LHCN-M2 (cell line): ENCODE results near the gene ERVH48-1. TPM values are rescaled to one million over a fixed set of nuclear protein-coding genes. Genes with fewer than 3 reads are reported as not detected.
"Not testable (repeated sequence)": the region's sequence is repeated elsewhere in the genome, so short reads cannot be mapped to it uniquely, and the experiment has no call there.

Source experiments
- DNase-seq: peaks from one replicate; pipeline ENCODE4 v3.0.0-alpha.2; 2012; ENCODE audit warnings: low read depth
- total RNA-seq: library from RNA; depleted of rRNA; stranded (reverse); fragments of >200 nt; gene quantifications from 2 replicates; pipeline ENCODE4 v1.2.3, GENCODE V29; 2014; rRNA removed

Gene ERVH48-1
- total RNA-seq, 1 experiment from 2014 or later = not detected

- not testable (repeated sequence) for DNase-seq
Observed at GRCh38 chr21:42908484-42908883, 16.9 kb downstream of the ERVH48-1 start.

DNA sequence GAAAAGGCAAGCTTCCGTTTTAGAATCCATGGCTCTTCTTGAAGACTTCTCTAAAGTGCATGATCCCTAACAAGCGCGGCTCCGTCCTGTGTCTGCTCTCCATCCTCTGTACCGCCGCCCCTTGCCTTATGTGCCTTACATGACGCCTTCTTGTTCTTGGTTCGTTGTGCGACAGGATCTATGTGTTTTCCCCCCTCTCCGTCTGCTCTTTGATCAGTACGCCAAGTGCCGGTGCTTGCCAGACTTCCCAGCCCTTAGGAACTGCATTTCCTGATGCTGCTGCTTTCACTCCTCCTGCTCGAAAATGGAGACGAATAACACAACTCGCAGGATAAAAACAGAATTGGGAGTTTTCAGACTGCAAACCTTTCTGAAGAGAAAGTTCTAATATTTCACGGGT is 19.2 kb downstream of the ERVH48-1 start:
- DNase-seq = no peak

GRCh38 chr21:42905195-42905594 is 20.2 kb downstream of the ERVH48-1 start:
- DNase-seq = no peak

DNA sequence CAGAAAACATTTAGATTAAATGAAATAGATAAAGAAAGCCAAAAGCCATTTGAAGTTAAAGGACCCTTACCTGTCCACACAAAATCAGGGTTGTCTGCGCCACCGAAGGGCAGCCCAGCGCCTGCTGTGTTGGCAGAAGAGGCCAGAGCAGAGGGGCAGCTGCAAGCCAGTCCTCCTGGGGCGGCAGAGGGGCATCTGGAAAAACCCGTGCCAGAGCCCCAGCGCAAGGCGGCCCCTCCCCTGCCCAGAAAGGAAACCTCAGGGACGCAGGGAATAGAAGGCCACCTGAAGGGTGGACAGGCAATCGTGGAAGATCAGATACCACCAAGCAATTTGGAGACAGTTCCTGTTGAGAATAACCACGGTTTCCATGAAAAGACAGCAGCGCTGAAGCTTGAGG is 21.6 kb downstream of the ERVH48-1 start:
- DNase-seq = no peak

- no peak for DNase-seq
Observed at GRCh38 chr21:42900446-42900845, 25.0 kb downstream of the ERVH48-1 start.

DNA sequence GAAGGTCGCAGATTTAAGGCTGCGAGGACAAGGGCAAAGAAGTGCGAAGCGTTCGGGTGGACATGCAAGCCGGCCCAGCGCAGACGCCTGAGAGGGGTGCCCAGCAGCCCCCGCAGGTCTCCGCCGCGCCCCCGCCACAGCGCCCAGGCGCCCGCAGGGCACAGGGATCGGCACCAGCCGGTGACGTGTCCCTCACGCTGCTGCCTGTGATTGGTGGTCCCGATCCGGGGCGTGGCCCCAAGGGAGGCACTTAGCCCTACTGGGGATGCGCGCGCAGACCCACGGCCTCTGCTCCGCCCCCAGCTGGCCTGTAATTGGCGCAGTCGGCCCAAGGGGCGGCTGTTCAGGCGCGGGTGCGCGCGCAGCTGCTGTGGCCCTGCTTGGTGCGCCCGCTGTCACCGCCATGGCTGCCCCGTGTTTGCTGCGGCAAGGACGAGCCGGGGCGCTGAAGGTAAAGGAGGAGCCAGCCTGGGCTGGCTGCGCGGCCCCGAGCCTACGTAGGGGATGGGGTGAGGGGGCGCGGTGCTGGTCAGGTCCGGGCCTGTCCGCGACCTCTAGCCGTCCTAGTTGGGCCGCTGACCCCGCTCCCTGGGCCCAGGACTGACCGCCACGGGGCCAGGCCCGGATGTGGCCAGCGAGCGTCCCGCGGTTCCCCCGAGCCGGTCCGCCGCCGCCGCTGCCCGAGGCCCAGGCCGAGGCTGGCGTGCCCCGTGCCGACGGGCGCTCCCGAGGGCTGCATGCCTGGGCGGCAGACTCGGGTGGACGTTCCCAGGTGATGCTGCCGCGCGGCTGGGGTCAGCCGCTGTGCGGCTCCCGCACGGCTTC is 32.3 kb downstream of the ERVH48-1 start, which contains the start of gene NDUFV3:
NDUFV3 (plus strand) TSS at position 379 of the 825 bp plus-strand sequence; CDS start at position 404, 25 bp downstream.
- DNase-seq = peak; percentile 97

DNA sequence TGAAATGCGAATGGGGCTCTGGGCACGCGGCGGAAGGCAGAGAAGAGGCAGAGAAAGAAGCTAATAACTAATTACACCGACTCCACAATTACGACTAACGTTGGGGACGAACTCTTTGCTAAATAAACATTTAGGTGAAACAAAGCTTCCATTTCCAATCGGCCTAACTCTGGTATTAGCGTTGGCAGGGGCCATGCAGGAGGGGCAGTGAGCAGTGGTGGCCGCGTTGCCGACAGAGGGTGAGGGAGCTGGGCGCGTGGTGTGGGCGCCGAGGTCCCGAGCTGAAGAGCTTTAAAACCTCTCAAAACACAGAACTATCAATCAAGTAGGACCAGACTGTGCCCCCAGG is 32.9 kb downstream of the ERVH48-1 start:
- no peak for DNase-seq

- no peak for DNase-seq
Observed at GRCh38 chr21:42887326-42887725, 38.1 kb downstream of the ERVH48-1 start.

DNA sequence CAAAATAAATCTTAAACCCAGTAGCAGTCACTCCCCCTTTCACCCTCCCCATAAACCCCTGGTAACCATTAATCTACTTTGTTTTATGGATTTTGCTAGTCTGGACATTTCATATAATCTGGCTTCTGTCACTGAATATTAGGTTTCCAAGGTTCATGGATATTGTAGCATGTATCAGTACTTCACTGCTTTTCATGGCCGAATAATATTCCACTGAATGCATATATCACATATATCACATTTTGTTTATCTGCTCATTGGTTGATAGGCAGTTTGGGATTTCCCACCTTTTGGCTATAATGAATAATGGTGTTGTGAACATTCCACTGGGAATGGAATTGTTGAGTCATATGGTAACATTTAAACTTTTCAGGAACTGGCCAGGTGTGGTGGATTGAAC is 41.5 kb downstream of the ERVH48-1 start:
- no peak for DNase-seq

DNA sequence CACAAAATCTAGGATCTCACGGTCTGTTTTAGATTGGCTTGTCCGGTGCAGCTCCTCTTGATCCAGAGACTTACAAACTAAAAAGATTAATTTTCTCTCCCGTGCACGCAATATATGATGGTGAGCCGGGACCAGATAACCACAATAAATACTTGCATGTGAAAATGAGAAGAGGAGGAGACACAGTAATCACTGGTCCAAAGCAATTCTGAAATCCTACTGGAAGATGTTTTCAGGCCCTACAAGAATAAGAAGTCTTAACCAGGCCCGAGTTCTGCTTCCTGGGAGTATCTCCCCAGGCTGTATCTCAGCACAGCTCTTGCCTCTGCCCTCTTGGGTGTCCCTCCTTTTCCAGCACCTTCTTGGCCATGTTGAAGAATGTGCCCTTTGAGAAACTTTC is 45.1 kb downstream of the ERVH48-1 start:
- no peak for DNase-seq

GRCh38 chr21:42878993-42879787 is 46.2 kb downstream of the ERVH48-1 start, which contains the start of gene WDR4:
Gene WDR4 (minus strand): TSS chr21:42879539. CDS start chr21:42879495, 44 bp downstream.
- peak; percentile 96 for DNase-seq

DNA sequence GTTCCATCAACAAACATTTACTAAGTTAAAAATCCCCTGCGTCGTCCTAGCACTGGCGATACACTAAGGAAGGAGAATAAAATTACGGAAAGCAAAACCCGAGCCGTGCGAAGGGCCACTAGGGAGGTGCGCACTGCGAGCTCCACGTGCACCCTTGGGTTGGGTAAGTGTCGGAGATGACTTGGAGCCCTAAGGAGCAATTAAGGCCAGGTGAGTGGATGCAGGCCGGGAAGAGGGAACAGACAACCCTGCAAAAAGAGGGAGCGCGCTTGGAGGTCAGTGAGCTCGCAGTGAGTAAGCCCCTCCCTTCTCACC is 46.8 kb downstream of the ERVH48-1 start:
- no peak for DNase-seq

GRCh38 chr21:42875811-42876210 is 49.6 kb downstream of the ERVH48-1 start:
- not testable (repeated sequence) for DNase-seq

DNA sequence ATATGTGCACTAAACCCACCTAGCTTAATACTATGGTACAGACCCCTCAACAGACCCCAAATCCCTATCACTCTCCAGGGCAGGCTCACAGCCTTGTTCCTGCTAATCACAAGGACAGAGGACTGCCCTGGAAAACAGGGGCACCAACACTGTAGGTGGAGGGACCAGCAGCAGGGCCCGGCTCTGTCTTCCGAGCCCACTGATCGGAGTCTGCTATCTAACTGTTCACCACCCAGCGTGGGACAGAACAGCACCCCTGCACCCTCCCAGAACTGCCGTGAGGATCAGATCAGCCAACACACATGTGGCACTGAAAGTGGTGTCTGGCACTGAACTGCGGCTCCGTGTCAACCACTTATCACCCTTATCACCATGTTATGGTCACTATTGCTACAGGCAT is 52.3 kb downstream of the ERVH48-1 start:
- no peak for DNase-seq

- no peak for DNase-seq
Observed at GRCh38 chr21:42868196-42868595, 57.2 kb downstream of the ERVH48-1 start.

Other genes with a start within 250 kb of the ERVH48-1 start
- gene WDR4, start 46.1 kb downstream of the ERVH48-1 start, total RNA-seq = 16.9 and 19.6 TPM in 2 replicates
- 62.0 and 63.3 TPM in 2 replicates for gene NDUFV3, start 32.3 kb downstream of the ERVH48-1 start, total RNA-seq
- 18.7 and 22.6 TPM in 2 replicates for gene PKNOX1, start 48.9 kb upstream of the ERVH48-1 start, total RNA-seq
- 4.4 and 4.9 TPM in 2 replicates for gene CBS, start 150.2 kb upstream of the ERVH48-1 start, total RNA-seq
- 25.9 and 32.1 TPM in 2 replicates for gene U2AF1, start 181.9 kb upstream of the ERVH48-1 start, total RNA-seq
- gene CRYAA, start 243.4 kb upstream of the ERVH48-1 start, total RNA-seq = not detected in 2 replicates